Vagina (tissue), 2 donors: ENCODE measurements around the gene NLGN1.

Experiments
- POLR2AphosphoS5 ChIP-seq, 2 donors: sonication (generic); formaldehyde crosslinking; IDR thresholded peaks; one replicate each; pipeline ENCODE4 v1.9.0; 2017; ENCODE audit warnings: antibody characterized with exemption in 2 of 2, mild to moderate bottlenecking in 2 of 2, low read depth in 1 of 2; ENCODE audit not compliant: insufficient read depth in 1 of 2
- TF ChIP-seq, protein P1 (sequence below), 3 experiments: fragments of 450-650 bp in 2 of 3; fragments of 200-600 bp in 1 of 3; sonication (generic) in 1 of 3; IDR thresholded peaks; one replicate each; pipeline ENCODE4 v1.5.1; 2017 to 2019; ENCODE audit warnings: antibody characterized with exemption in 3 of 3, mild to moderate bottlenecking in 2 of 3, moderate library complexity in 2 of 3

- TF ChIP-seq, protein P1, sequence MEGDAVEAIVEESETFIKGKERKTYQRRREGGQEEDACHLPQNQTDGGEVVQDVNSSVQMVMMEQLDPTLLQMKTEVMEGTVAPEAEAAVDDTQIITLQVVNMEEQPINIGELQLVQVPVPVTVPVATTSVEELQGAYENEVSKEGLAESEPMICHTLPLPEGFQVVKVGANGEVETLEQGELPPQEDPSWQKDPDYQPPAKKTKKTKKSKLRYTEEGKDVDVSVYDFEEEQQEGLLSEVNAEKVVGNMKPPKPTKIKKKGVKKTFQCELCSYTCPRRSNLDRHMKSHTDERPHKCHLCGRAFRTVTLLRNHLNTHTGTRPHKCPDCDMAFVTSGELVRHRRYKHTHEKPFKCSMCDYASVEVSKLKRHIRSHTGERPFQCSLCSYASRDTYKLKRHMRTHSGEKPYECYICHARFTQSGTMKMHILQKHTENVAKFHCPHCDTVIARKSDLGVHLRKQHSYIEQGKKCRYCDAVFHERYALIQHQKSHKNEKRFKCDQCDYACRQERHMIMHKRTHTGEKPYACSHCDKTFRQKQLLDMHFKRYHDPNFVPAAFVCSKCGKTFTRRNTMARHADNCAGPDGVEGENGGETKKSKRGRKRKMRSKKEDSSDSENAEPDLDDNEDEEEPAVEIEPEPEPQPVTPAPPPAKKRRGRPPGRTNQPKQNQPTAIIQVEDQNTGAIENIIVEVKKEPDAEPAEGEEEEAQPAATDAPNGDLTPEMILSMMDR (IDR thresholded peaks at IDR 0.05) = no peak
- no peak for TF ChIP-seq POLR2AphosphoS5 (IDR thresholded peaks at IDR 0.05; ENCODE audit: insufficient read depth in 1 of 2, low read depth in 1 of 2)
Observed at GRCh38 chr3:173599673-173600072, 202.1 kb downstream of the NLGN1 start.
